GM21529 (cell line): Measurements from ENCODE around the gene SERPINH1.

ENCODE experiments used
- ATAC-seq: cut with Tn5 transposase; IDR thresholded peaks from one replicate; pipeline ENCODE4 v1.9.1; 2021; ENCODE audit not compliant: unreplicated experiment

The SERPINH1 gene

DNA sequence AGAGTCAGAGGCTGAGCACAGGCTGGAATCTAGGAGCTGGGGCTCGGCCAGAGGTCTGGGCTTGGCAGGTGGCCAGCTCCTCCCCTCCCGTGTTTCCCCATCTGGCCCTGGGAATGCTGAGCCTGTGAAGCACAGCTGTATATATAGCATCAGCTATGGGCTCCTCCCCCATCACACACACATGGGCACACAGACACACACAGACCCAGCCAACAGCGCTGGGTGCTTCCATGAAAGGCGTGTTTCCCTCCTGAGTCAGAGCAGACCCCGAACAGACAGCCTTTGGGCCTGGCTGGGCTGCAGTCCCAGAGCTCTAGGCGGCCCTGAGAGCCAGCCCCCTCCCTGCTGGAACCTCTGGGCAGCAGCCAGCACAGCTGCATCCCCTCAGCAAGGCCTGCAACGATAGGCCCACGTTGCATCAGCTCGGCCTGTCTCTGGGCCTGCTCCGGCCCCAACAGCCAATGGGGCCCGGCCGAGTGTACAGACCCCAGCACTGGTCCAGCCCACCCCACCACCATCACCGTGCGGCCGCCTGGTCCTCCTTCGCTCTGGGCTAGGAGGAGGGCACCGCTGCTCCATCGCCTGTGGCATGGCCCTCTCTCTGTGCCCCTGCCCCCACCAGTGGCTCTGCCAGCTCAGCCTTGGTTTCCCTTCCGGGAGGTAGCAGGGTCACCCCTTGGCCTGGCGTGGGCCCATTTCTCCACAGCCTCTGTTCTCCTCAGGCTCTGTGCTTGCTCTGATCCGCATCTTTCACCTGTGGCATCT lies 7.6 kb upstream of the SERPINH1 start:
- ATAC-seq = no peak

DNA sequence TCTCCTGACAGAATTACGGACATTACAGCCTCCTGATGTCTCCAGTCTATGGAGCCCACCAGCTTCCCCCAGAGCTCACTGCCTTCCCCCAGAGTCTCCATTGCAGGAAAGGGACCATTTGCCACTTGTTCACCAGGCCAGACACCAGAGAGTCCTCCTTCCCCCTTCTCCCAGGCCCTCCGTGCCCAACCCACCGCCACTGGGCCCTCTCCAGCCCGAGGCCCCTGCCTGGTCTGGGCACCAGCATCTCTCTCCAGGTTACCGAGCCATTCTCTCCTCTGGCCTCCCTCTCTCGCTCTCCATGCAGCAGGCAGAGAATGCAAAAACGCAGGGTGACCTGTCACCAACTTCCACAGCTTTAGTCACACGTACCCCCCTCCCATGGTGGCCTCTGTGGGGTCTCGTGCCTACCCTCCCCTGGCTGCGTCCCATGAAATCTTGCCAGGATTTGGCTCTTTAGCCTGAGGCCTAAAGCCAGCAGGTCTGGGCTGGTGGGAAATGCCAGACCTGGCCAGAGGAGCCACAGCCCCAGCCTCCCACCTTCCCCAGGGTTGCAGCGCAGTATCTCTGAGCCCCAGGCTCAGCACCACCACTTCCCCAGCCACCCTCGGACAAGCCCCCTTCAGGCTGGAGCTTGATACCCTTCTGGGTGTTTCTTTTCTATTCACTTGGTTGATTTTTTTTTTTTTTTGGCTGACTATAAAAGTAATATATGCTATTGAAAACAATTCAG lies 6.8 kb upstream of the SERPINH1 start:
- no peak for ATAC-seq

- ATAC-seq = no peak
These were observed 5.8 kb upstream of the SERPINH1 start for GRCh38 chr11:75556275-75556674.

- no peak for ATAC-seq
These were observed 4.2 kb upstream of the SERPINH1 start for GRCh38 chr11:75557666-75558494.

- no peak for ATAC-seq
These were observed 2.9 kb upstream of the SERPINH1 start for GRCh38 chr11:75558939-75559843.

DNA sequence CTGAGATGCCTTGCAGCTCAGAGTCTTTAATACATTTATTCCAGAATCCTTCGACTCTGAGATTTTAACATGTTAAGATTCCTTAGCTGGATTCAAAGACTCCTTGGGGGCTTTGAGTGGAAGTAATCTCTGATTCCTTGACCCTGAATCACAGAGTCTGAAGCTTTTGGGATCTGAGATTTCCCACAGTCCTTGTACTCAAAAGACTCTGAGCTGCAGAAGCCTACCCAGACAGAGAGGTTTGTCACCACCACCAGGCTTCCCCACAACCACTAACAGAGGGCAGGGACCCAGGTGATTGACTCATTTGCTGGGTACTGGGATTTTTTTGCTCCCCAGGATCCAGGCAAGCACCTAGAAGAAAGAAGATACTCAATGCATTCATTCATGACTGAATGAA lies 1.4 kb upstream of the SERPINH1 start:
- ATAC-seq = no peak

- no peak for ATAC-seq
These were observed 516 bp upstream of the SERPINH1 start for GRCh38 chr11:75561426-75562047.

- ATAC-seq = no peak
These were observed 907 bp downstream of the SERPINH1 start for GRCh38 chr11:75562836-75563484.

GRCh38 chr11:75563501-75563977 lies 1.5 kb downstream of the SERPINH1 start:
- no peak for ATAC-seq

DNA sequence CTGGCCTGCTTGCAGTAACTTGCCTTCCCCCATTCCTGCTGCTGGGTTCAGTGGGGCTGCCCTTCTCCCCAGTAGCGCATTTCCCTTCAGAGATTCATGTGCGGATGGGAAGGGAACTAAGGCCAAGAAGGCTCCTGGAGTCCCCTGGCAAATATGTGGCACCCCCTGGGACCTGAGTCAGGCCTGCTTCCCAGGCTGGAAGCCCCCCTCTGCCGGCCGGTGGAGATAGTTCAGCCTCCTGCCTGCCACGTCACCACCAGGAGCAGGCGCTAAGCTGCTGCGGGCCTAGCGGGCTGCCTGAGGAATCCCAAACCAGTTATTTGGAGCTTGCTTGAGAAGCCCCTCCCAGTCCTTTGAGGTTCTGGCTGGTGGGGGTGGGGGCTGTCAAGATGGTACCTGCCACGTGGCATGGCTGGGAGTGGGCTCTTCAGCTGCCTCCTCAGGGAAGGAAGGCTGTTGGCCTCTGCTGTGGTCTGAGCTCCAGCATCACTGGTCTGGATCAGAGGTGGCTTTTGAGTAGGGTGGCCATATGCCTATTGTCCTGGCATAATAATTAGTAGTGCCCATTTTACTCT lies 2.0 kb downstream of the SERPINH1 start:
- ATAC-seq = no peak

DNA sequence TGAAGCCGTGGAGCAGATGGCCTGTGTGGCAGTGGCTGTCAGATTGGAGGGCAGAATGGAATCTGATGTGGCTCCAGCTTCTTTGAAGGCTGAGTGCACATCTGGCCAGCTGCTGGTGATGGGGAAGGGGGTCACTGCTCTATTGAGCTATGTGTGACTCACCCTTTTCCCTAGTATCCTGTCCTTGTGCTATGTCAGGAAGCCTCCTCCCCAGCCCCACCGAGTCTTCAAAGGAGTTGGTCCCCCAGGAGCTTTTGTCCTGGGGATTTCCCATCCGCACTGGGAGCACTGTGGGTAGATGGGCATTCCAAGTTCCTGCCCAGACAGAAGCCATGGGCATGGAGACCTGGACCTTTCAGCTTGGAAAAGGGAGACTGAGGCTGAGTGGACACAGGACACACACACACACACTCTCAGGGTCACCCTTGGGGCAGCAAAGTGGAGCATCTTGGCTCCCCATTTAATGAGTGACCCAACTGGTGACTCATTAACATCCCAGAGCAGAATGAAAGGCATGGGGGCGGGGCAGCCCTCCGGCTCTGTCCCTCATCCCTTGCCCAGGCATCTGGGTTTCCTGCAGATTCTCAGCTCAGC lies 3.3 kb downstream of the SERPINH1 start:
- no peak for ATAC-seq

DNA sequence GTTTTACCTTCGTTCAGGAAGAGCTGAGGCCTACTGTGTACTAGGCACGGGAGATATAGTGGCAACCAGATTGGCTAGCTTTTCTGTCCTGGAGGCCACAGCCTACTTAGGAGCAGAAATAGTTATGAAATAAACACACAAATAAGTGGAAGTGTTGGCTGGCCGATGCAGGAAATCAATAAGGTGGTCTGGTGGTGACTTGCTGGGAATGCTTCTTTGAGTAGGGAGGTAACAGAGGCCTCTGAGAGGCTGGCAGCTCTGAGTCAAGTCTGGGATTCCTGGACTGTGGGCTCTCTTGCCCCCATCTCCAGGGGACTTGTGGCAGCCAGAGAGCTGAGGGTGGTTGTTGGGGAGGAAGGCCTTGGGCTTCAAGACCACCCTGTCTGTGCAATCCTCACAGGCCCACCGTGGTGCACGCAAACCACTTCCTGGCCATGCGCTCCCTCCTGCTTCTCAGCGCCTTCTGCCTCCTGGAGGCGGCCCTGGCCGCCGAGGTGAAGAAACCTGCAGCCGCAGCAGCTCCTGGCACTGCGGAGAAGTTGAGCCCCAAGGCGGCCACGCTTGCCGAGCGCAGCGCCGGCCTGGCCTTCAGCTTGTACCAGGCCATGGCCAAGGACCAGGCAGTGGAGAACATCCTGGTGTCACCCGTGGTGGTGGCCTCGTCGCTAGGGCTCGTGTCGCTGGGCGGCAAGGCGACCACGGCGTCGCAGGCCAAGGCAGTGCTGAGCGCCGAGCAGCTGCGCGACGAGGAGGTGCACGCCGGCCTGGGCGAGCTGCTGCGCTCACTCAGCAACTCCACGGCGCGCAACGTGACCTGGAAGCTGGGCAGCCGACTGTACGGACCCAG lies 4.1 kb downstream of the SERPINH1 start:
- no peak for ATAC-seq

DNA sequence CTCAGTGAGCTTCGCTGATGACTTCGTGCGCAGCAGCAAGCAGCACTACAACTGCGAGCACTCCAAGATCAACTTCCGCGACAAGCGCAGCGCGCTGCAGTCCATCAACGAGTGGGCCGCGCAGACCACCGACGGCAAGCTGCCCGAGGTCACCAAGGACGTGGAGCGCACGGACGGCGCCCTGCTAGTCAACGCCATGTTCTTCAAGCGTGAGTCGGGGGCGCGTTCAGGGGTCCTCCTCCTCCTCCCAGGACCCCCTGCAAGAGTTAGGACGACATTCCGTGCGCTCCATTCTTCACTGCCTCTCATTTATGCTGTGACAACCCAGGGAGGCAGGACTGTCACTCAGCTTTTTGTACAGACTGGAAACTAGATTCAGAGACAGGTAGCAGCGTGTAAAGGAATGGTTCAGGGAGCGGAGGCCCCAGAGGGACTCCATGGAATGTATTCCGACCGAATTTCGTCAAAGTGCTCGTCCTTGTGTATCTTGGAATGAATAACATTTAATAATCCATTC lies 4.8 kb downstream of the SERPINH1 start:
- ATAC-seq = no peak

DNA sequence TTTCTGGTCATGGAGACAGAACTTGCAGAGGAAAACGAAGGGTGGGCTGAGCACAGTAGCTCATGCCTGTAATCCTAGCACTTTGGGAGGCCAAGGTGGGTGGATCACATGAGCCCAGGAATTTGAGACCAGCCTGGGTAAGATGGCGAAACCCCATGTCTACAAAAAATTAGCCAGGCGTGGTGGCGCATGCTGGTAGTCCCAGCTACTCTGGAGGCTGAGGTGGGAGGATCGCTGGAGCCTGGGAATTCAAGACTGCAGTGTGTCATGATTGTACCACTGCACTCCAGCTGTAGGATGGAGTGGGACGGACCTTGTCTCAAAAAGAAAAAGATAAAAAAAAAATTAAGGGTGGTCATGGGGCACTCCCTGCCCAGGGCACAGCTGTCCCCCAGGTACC lies 5.9 kb downstream of the SERPINH1 start:
- ATAC-seq = no peak

DNA sequence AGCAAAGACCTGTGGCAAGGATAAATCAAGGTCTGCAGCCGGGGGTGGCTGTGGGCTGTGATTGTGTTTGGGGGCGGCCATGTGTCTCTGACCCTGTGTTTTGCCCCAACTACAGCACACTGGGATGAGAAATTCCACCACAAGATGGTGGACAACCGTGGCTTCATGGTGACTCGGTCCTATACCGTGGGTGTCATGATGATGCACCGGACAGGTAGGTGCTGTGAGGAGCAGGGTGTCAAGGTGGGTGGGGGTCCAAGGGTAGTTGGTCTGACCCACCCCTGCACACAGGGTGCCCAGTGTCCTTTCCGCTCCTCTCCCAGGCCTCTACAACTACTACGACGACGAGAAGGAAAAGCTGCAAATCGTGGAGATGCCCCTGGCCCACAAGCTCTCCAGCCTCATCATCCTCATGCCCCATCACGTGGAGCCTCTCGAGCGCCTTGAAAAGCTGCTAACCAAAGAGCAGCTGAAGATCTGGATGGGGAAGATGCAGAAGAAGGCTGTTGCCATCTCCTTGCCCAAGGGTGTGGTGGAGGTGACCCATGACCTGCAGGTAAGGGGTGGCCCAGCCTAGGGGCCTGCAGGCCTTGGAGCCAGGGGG lies 6.7 kb downstream of the SERPINH1 start:
- no peak for ATAC-seq

- ATAC-seq = no peak
These were observed 8.6 kb downstream of the SERPINH1 start for GRCh38 chr11:75570559-75571139.

- no peak for ATAC-seq
These were observed 9.6 kb downstream of the SERPINH1 start for GRCh38 chr11:75571625-75572024.
